ENCODE data around the gene SUPT3H. TPM values are rescaled to one million over a fixed set of nuclear protein-coding genes. Genes with fewer than 3 reads are reported as not detected.

The SUPT3H gene
- total RNA-seq, 1 experiment from 2014 or later, result 12.7 TPM

DNA sequence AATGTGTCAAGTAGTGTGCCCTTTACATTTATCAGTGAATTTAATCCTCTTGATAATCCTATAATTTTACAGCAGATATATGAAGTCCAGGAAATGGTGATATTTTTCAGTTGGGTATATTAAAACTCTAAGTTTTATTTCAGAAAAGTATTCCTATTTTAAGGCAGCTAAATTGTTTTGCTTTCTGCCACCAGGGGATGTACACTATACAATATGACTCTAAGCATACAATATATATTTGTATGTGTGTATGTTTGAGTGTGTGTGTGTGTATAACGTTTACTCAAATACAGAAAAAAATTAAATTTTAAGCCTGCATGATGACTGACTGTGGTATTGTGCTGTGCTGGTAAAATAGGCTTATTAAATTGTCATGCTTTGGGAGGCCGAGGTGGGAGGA lies 151.7 kb downstream of the SUPT3H start:
- CTCF ChIA-PET, result no interaction called here
- no peak overlapping the region for H3K27ac Mint-ChIP-seq (ENCODE audit: low read depth, unreplicated experiment)
- no peaks in the 10 kb centered on the region for H3K27me3 Mint-ChIP-seq (ENCODE audit: insufficient read depth, unreplicated experiment)
- H3K4me3 Mint-ChIP-seq (ENCODE audit: unreplicated experiment), result no peak overlapping the region
- BruUV-seq (replicated peaks), result no TSS peak
- peaks cover 4% of the 10 kb centered on the region for H3K9me3 Mint-ChIP-seq (ENCODE audit: unreplicated experiment)
- POLR2A ChIA-PET, result no interaction called here
- TF ChIP-seq, protein P1, sequence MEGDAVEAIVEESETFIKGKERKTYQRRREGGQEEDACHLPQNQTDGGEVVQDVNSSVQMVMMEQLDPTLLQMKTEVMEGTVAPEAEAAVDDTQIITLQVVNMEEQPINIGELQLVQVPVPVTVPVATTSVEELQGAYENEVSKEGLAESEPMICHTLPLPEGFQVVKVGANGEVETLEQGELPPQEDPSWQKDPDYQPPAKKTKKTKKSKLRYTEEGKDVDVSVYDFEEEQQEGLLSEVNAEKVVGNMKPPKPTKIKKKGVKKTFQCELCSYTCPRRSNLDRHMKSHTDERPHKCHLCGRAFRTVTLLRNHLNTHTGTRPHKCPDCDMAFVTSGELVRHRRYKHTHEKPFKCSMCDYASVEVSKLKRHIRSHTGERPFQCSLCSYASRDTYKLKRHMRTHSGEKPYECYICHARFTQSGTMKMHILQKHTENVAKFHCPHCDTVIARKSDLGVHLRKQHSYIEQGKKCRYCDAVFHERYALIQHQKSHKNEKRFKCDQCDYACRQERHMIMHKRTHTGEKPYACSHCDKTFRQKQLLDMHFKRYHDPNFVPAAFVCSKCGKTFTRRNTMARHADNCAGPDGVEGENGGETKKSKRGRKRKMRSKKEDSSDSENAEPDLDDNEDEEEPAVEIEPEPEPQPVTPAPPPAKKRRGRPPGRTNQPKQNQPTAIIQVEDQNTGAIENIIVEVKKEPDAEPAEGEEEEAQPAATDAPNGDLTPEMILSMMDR (IDR thresholded peaks at IDR 0.05; ENCODE audit: unreplicated experiment), result no peak
- H3K4me1 Mint-ChIP-seq (ENCODE audit: insufficient read depth, unreplicated experiment), result no peaks in the 10 kb centered on the region
- no peak for DNase-seq (ENCODE audit: unreplicated experiment)
- intact Hi-C loops (cut with micrococcal nuclease), result no loop called here
- no peaks in the 10 kb centered on the region for H3K36me3 Mint-ChIP-seq (ENCODE audit: insufficient read depth, unreplicated experiment)

DNA sequence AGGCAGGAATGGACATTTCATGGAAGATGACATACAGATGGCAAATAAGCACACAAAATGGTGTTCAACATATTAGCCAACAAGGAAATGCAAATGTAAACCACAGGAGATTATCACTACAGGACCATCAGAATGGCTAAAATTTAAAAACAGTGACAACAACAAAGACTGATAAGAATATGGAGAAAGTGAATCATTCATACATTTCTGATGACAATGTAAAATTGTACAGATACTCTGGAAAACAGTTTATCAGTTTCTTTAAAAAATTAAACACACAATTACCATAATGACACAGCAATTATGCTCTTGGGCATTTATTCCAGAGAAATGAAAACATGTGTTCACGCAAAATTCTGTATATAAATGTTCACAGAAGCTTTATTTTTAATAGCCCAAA lies 155.4 kb downstream of the SUPT3H start:
- peak overlapping the region; percentile 7 for H3K27ac Mint-ChIP-seq (ENCODE audit: low read depth, unreplicated experiment)
- TF ChIP-seq, protein P1 (IDR thresholded peaks at IDR 0.05; ENCODE audit: unreplicated experiment), result no peak
- no peaks in the 10 kb centered on the region for H3K9me3 Mint-ChIP-seq (ENCODE audit: unreplicated experiment)
- no peak for DNase-seq (ENCODE audit: unreplicated experiment)
- no peak overlapping the region for H3K4me3 Mint-ChIP-seq (ENCODE audit: unreplicated experiment)
- CTCF ChIA-PET, result interaction anchor here (0.6 to 1.5 kb wide), 2 partner anchors 30 to 492 kb away, joined by 3 to 4 read pairs; no protein-coding TSS in a partner anchor
- no TSS peak for BruUV-seq (replicated peaks)
- no peaks in the 10 kb centered on the region for H3K36me3 Mint-ChIP-seq (ENCODE audit: insufficient read depth, unreplicated experiment)
- H3K27me3 Mint-ChIP-seq (ENCODE audit: insufficient read depth, unreplicated experiment), result no peaks in the 10 kb centered on the region
- POLR2A ChIA-PET, result no interaction called here
- intact Hi-C loops (cut with micrococcal nuclease), result no loop called here
- no peaks in the 10 kb centered on the region for H3K4me1 Mint-ChIP-seq (ENCODE audit: insufficient read depth, unreplicated experiment)

DNA sequence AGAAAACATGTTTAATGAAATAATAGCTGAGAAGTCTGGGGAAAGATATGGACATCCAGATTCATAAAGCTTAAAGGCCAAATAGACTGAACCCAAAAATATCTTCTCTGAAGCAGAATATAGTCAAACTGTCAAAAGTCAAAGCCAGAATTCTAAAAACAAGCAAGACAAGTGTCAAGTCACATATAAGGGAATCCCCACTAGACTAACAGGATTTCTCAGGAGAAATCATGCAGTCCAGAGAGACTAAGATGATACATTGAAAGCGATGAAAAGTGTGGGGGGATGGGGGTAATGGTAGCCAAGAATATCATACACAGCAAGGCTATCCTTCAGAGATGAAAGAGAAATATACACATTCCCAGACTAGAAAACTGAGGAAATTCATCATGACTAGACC lies 162.0 kb downstream of the SUPT3H start:
- ChIA-PET CTCF (interaction anchor here (0.6 to 0.7 kb wide), 3 partner anchors 243 to 754 kb away, joined by 3 read pairs; no protein-coding TSS in a partner anchor), POLR2A (no interaction called here)
- H3K4me3 Mint-ChIP-seq (ENCODE audit: unreplicated experiment), result no peak overlapping the region
- no TSS peak for BruUV-seq (replicated peaks)
- no peaks in the 10 kb centered on the region for H3K27me3 Mint-ChIP-seq (ENCODE audit: insufficient read depth, unreplicated experiment)
- no peak overlapping the region for H3K27ac Mint-ChIP-seq (ENCODE audit: low read depth, unreplicated experiment)
- intact Hi-C loops (cut with micrococcal nuclease), result no loop called here
- TF ChIP-seq, protein P1 (IDR thresholded peaks at IDR 0.05; ENCODE audit: unreplicated experiment), result no peak
- H3K4me1 Mint-ChIP-seq (ENCODE audit: insufficient read depth, unreplicated experiment), result no peaks in the 10 kb centered on the region
- no peaks in the 10 kb centered on the region for H3K36me3 Mint-ChIP-seq (ENCODE audit: insufficient read depth, unreplicated experiment)
- DNase-seq (ENCODE audit: unreplicated experiment), result no peak
- peaks cover 11% of the 10 kb centered on the region for H3K9me3 Mint-ChIP-seq (ENCODE audit: unreplicated experiment)

DNA sequence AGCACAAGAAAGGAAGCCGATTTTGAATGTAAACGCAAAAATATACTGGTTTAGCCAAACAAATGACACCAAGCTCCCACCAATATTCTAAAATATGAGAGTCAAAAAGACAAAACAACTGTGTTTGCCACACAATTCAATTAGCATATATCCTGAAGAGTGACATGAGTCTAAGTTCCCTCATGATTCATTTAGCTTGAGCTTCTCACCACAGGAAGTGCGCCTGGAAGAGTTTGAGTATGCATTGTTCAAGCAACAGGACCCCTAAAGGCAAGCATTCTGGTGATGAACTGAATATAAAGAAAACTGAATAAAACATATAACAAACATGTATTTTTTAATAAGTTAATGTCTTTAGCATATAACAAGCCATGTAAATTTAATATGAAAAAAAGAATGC lies 164.8 kb downstream of the SUPT3H start:
- H3K27ac Mint-ChIP-seq (ENCODE audit: low read depth, unreplicated experiment), result no peak overlapping the region
- ChIA-PET POLR2A (no interaction called here), CTCF (no interaction called here)
- DNase-seq (ENCODE audit: unreplicated experiment), result no peak
- no peaks in the 10 kb centered on the region for H3K27me3 Mint-ChIP-seq (ENCODE audit: insufficient read depth, unreplicated experiment)
- intact Hi-C loops (cut with micrococcal nuclease), result no loop called here
- TF ChIP-seq, protein P1 (IDR thresholded peaks at IDR 0.05; ENCODE audit: unreplicated experiment), result no peak
- H3K4me1 Mint-ChIP-seq (ENCODE audit: insufficient read depth, unreplicated experiment), result no peaks in the 10 kb centered on the region
- no peak overlapping the region for H3K4me3 Mint-ChIP-seq (ENCODE audit: unreplicated experiment)
- H3K36me3 Mint-ChIP-seq (ENCODE audit: insufficient read depth, unreplicated experiment), result no peaks in the 10 kb centered on the region
- H3K9me3 Mint-ChIP-seq (ENCODE audit: unreplicated experiment), result peaks cover 11% of the 10 kb centered on the region
- BruUV-seq (replicated peaks), result no TSS peak

Measured in MCF 10A (cell line).